Gastroesophageal sphincter (tissue), 3 donors: ENCODE measurements around the gene CCDC86.

Experiments used
- EP300 ChIP-seq: sonication (generic); formaldehyde crosslinking; IDR thresholded peaks from one replicate; pipeline ENCODE4 v1.6.1; 2017; ENCODE audit warnings: antibody characterized with exemption, mild to moderate bottlenecking
- POLR2A ChIP-seq, 2 donors: fragments of 450-650 bp; IDR thresholded peaks; one replicate each; pipeline ENCODE4 v1.6.1; 2017; ENCODE audit warnings: antibody characterized with exemption in 2 of 2, mild to moderate bottlenecking in 2 of 2, moderate library complexity in 1 of 2
- POLR2AphosphoS5 ChIP-seq: sonication (generic); formaldehyde crosslinking; IDR thresholded peaks from one replicate; pipeline ENCODE4 v1.6.1; 2017; ENCODE audit warnings: antibody characterized with exemption
- TF ChIP-seq, protein P1 (sequence below), 4 experiments: fragments of 200-600 bp in 2 of 4; fragments of 450-650 bp in 2 of 4; sonication (generic) in 1 of 4; IDR thresholded peaks; one replicate each; pipeline ENCODE4 v1.5.1; 2017 to 2019; ENCODE audit warnings: antibody characterized with exemption in 4 of 4, mild to moderate bottlenecking in 2 of 4, moderate library complexity in 2 of 4

DNA sequence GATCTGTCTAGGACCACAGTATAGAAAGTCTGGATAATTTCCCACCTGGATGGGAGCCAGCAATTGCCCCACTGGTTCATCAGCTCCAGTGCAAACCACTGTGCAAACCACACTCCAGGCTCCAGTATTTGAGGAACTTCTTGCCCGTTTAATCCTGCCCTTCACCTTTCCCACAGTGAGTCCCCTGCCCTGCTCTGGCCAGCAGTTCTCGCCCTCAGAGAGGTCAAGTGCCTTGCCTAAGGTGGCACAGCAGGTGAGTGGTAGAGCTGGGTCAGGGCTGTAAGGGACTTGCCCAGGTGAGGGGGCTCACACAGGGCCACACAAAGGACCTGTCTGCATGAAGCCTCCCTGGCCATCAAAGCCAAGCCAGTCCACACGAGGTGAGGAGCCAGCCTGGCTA is 32.7 kb upstream of the CCDC86 start:
- TF ChIP-seq, protein P1, sequence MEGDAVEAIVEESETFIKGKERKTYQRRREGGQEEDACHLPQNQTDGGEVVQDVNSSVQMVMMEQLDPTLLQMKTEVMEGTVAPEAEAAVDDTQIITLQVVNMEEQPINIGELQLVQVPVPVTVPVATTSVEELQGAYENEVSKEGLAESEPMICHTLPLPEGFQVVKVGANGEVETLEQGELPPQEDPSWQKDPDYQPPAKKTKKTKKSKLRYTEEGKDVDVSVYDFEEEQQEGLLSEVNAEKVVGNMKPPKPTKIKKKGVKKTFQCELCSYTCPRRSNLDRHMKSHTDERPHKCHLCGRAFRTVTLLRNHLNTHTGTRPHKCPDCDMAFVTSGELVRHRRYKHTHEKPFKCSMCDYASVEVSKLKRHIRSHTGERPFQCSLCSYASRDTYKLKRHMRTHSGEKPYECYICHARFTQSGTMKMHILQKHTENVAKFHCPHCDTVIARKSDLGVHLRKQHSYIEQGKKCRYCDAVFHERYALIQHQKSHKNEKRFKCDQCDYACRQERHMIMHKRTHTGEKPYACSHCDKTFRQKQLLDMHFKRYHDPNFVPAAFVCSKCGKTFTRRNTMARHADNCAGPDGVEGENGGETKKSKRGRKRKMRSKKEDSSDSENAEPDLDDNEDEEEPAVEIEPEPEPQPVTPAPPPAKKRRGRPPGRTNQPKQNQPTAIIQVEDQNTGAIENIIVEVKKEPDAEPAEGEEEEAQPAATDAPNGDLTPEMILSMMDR (IDR thresholded peaks at IDR 0.05), result no peak
- TF ChIP-seq POLR2A (IDR thresholded peaks at IDR 0.05) (no peak), POLR2AphosphoS5 (no peak), EP300 (no peak)
